Endodermal cell (in vitro differentiated cells): ENCODE data around the gene ZNF771. TPM values are rescaled to one million over a fixed set of nuclear protein-coding genes. Genes with fewer than 3 reads are reported as not detected.
A peak's percentile ranks its signal among the peaks of the same experiment; 100 is the strongest.

ENCODE experiments used
- DNase-seq: peaks from one replicate; pipeline ENCODE4 v3.0.0-alpha.2; 2017
- H3K27ac ChIP-seq: 2 replicates; pipeline ENCODE4 v1.5.1; 2013; ENCODE audit warnings: mild to moderate bottlenecking, low read depth, low read length, moderate library complexity
- H3K27me3 ChIP-seq: 2 replicates; pipeline ENCODE4 v1.6.1; 2013; ENCODE audit warnings: mild to moderate bottlenecking, low read length, moderate library complexity; ENCODE audit not compliant: insufficient read depth, control insufficient read depth, poor library complexity, severe bottlenecking
- H3K36me3 ChIP-seq: 2 replicates; pipeline ENCODE4 v1.7.0; 2013; ENCODE audit warnings: mild to moderate bottlenecking, low read length, moderate library complexity; ENCODE audit not compliant: control insufficient read depth, insufficient read depth
- H3K4me1 ChIP-seq: one replicate; pipeline ENCODE4 v1.7.0; 2013; ENCODE audit warnings: low read length; ENCODE audit not compliant: control insufficient read depth, insufficient read depth
- H3K4me3 ChIP-seq: 2 replicates; pipeline ENCODE4 v1.5.1; 2013; ENCODE audit warnings: mild to moderate bottlenecking, low read length, moderate library complexity
- H3K9ac ChIP-seq: 2 replicates; pipeline ENCODE4 v1.6.1; 2013; ENCODE audit warnings: mild to moderate bottlenecking, low read length, moderate library complexity; ENCODE audit not compliant: poor library complexity, severe bottlenecking; ENCODE audit errors: extremely low read depth
- H3K9me3 ChIP-seq: 2 replicates; pipeline ENCODE4 v1.6.1; 2013; ENCODE audit warnings: mild to moderate bottlenecking, low read length, moderate library complexity; ENCODE audit not compliant: control insufficient read depth
- H3K27ac Mint-ChIP-seq: 2 replicates; pipeline ENCODE4 v1.8.0; 2020; ENCODE audit warnings: mixed read lengths
- H3K27me3 Mint-ChIP-seq: 2 replicates; pipeline ENCODE4 v1.8.0; 2021; ENCODE audit warnings: mild to moderate bottlenecking, mixed read lengths; ENCODE audit not compliant: insufficient read depth
- H3K36me3 Mint-ChIP-seq: 2 replicates; pipeline ENCODE4 v1.8.0; 2020; ENCODE audit warnings: low read depth, mixed read lengths
- H3K4me1 Mint-ChIP-seq: 2 replicates; pipeline ENCODE4 v1.8.0; 2020; ENCODE audit warnings: mixed read lengths
- H3K4me3 Mint-ChIP-seq: 2 replicates; pipeline ENCODE4 v1.8.0; 2020; ENCODE audit warnings: mild to moderate bottlenecking, moderate library complexity, mixed read lengths
- H3K9me3 Mint-ChIP-seq: 2 replicates; pipeline ENCODE4 v1.8.0; 2020; ENCODE audit warnings: mild to moderate bottlenecking, mixed read lengths
- WGBS, 2 experiments: methylation state at CpG; one replicate each; pipeline versions ENCODE4 v1.1.5 to v1.1.7; 2013; ENCODE audit warnings: missing lambda C conversion rate in 2 of 2, mixed read lengths in 1 of 2; ENCODE audit not compliant: insufficient coverage in 1 of 2, insufficient read length in 1 of 2; 5-methylcytosine and 5-hydroxymethylcytosine counted together
- total RNA-seq, 2 donors: library from RNA; stranded (reverse); fragmentation: NEBNext Ultra II Directional in 1 of 2; extraction: Animal tissue kit (Norgen Biotek cat#: 25700) in 1 of 2; gene quantifications; 2 replicates in 1 of 2; 3 replicates in 1 of 2; pipeline ENCODE4 v1.2.1, GENCODE V29; 2021
- TF ChIP-seq, protein P1 (sequence below): fragments of 200-600 bp; sonication (generic); conservative IDR thresholded peaks from 2 replicates; pipeline ENCODE4 v1.5.0; 2021; ENCODE audit warnings: antibody characterized with exemption, mild to moderate bottlenecking

ZNF771 gene
- total RNA-seq, 2 donors from 2014 or later, result 14.7 to 16.6 TPM

- Mint-ChIP-seq H3K9me3 (no peaks in the 10 kb centered on the region), H3K36me3 (peaks cover 11% of the 10 kb centered on the region), H3K4me1 (peaks cover 36% of the 10 kb centered on the region), H3K27me3 (no peaks in the 10 kb centered on the region), H3K27ac (no peak overlapping the region), H3K4me3 (peak overlapping the region; percentile 70)
- Histone ChIP-seq H3K27ac (no peak overlapping the region), H3K4me1 (peaks cover 7% of the 10 kb centered on the region), H3K4me3 (peak overlapping the region; percentile 93), H3K36me3 (peaks cover 11% of the 10 kb centered on the region), H3K9me3 (no peaks in the 10 kb centered on the region), H3K9ac (peak overlapping the region; percentile 38), H3K27me3 (no peaks in the 10 kb centered on the region)
- TF ChIP-seq, protein P1, sequence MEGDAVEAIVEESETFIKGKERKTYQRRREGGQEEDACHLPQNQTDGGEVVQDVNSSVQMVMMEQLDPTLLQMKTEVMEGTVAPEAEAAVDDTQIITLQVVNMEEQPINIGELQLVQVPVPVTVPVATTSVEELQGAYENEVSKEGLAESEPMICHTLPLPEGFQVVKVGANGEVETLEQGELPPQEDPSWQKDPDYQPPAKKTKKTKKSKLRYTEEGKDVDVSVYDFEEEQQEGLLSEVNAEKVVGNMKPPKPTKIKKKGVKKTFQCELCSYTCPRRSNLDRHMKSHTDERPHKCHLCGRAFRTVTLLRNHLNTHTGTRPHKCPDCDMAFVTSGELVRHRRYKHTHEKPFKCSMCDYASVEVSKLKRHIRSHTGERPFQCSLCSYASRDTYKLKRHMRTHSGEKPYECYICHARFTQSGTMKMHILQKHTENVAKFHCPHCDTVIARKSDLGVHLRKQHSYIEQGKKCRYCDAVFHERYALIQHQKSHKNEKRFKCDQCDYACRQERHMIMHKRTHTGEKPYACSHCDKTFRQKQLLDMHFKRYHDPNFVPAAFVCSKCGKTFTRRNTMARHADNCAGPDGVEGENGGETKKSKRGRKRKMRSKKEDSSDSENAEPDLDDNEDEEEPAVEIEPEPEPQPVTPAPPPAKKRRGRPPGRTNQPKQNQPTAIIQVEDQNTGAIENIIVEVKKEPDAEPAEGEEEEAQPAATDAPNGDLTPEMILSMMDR, result peak; percentile 53
- DNase-seq, result no peak
- 0% methylated on average over 8 to 76 of the region's 76 CpGs for WGBS, 2 experiments
Measured at GRCh38 chr16:30369938-30370455, 37.4 kb upstream of the ZNF771 start.

GRCh38 chr16:30370456-30371247, 36.8 kb upstream of the ZNF771 start, which contains the start of gene TBC1D10B:
TBC1D10B (minus strand) TSS chr16:30370494; CDS start chr16:30370183, 311 bp downstream.
- DNase-seq, result peak; percentile 100
- H3K9me3 Mint-ChIP-seq, result no peaks in the 10 kb centered on the region
- H3K4me1 Mint-ChIP-seq, result peaks cover 40% of the 10 kb centered on the region
- no peaks in the 10 kb centered on the region for H3K27me3 ChIP-seq
- no peaks in the 10 kb centered on the region for H3K9me3 ChIP-seq
- peak within 1 kb of the TSS; percentile 38 for H3K9ac ChIP-seq
- peaks cover 6% of the 10 kb centered on the region for H3K36me3 ChIP-seq
- WGBS, 2 experiments, result 0 to 1% methylated on average over 20 to 40 of the region's 40 CpGs
- peak within 1 kb of the TSS; percentile 69 for H3K27ac ChIP-seq
- TF ChIP-seq, protein P1, result peak; percentile 55
- peak within 1 kb of the TSS; percentile 70 for H3K4me3 Mint-ChIP-seq
- peaks cover 5% of the 10 kb centered on the region for H3K36me3 Mint-ChIP-seq
- no peaks in the 10 kb centered on the region for H3K27me3 Mint-ChIP-seq
- H3K4me3 ChIP-seq, result peak within 1 kb of the TSS; percentile 93
- H3K4me1 ChIP-seq, result peaks cover 9% of the 10 kb centered on the region
- H3K27ac Mint-ChIP-seq, result peak within 1 kb of the TSS; percentile 87

- 26 to 47% methylated on average over 8 to 11 of the region's 11 CpGs for WGBS, 2 experiments
- no peak for DNase-seq
- H3K4me1 Mint-ChIP-seq, result peaks cover 41% of the 10 kb centered on the region
Measured at GRCh38 chr16:30371248-30371816, 36.1 kb upstream of the ZNF771 start.

More at GRCh38 chr16:30371248-30371816, 36.1 kb upstream of the ZNF771 start:
- peak overlapping the region; percentile 69 for H3K27ac ChIP-seq
- H3K27me3 ChIP-seq, result no peaks in the 10 kb centered on the region
- H3K9ac ChIP-seq, result peak overlapping the region; percentile 19
- H3K4me1 ChIP-seq, result peaks cover 10% of the 10 kb centered on the region
- peak overlapping the region; percentile 77 for H3K4me3 ChIP-seq
- Mint-ChIP-seq H3K9me3 (no peaks in the 10 kb centered on the region), H3K4me3 (peak overlapping the region; percentile 60), H3K27ac (peak overlapping the region; percentile 87), H3K27me3 (no peaks in the 10 kb centered on the region), H3K36me3 (peaks cover 3% of the 10 kb centered on the region)
- H3K9me3 ChIP-seq, result no peaks in the 10 kb centered on the region
- TF ChIP-seq, protein P1, result no peak
- peaks cover 6% of the 10 kb centered on the region for H3K36me3 ChIP-seq
